Nephron progenitor cell (in vitro differentiated cells): ENCODE data around the gene TTLL1.
A peak's percentile ranks its signal among the peaks of the same experiment; 100 is the strongest.

Experiments
- DNase-seq: peaks from one replicate; pipeline ENCODE4 v3.0.0; 2021
- H3K27ac Mint-ChIP-seq: 2 replicates; pipeline ENCODE4 v1.8.0; 2021; ENCODE audit warnings: mild to moderate bottlenecking, moderate library complexity, mixed read lengths
- H3K27me3 Mint-ChIP-seq: 2 replicates; pipeline ENCODE4 v1.8.0; 2021; ENCODE audit warnings: mild to moderate bottlenecking, low read depth, mixed read lengths; ENCODE audit not compliant: poor library complexity
- H3K36me3 Mint-ChIP-seq: 2 replicates; pipeline ENCODE4 v1.8.0; 2021; ENCODE audit warnings: low read depth, mixed read lengths
- H3K4me1 Mint-ChIP-seq: 2 replicates; pipeline ENCODE4 v1.8.0; 2021; ENCODE audit warnings: mixed read lengths
- H3K4me3 Mint-ChIP-seq: 2 replicates; pipeline ENCODE4 v1.8.0; 2021; ENCODE audit warnings: mild to moderate bottlenecking, moderate library complexity, mixed read lengths
- H3K9me3 Mint-ChIP-seq: 2 replicates; pipeline ENCODE4 v1.8.0; 2021; ENCODE audit warnings: mild to moderate bottlenecking, moderate library complexity, mixed read lengths
- CTCF ChIP-seq: fragments of 200-600 bp; sonication (generic); IDR thresholded peaks from 2 replicates; pipeline ENCODE4 v1.5.0; 2021; ENCODE audit warnings: antibody characterized with exemption

TTLL1 gene

GRCh38 chr22:43013355-43014315, 75.6 kb downstream of the TTLL1 start:
- H3K27ac Mint-ChIP-seq = peak overlapping the region; percentile 95
- peaks cover 50% of the 10 kb centered on the region for H3K4me1 Mint-ChIP-seq
- no peaks in the 10 kb centered on the region for H3K9me3 Mint-ChIP-seq
- H3K27me3 Mint-ChIP-seq = peaks cover 19% of the 10 kb centered on the region
- H3K4me3 Mint-ChIP-seq = peak overlapping the region; percentile 98
- no peak for TF ChIP-seq CTCF
- no peak for DNase-seq
- peaks cover 6% of the 10 kb centered on the region for H3K36me3 Mint-ChIP-seq

- H3K4me1 Mint-ChIP-seq = peaks cover 45% of the 10 kb centered on the region
- H3K4me3 Mint-ChIP-seq = no peak overlapping the region
- no peak for TF ChIP-seq CTCF
- DNase-seq = no peak
- H3K36me3 Mint-ChIP-seq = peaks cover under 1% of the 10 kb centered on the region
- no peak overlapping the region for H3K27ac Mint-ChIP-seq
- H3K9me3 Mint-ChIP-seq = no peaks in the 10 kb centered on the region
- H3K27me3 Mint-ChIP-seq = peaks cover 14% of the 10 kb centered on the region
Observed at GRCh38 chr22:43012390-43012789, 76.8 kb downstream of the TTLL1 start.

- Mint-ChIP-seq H3K27ac (no peak overlapping the region), H3K36me3 (no peaks in the 10 kb centered on the region), H3K9me3 (no peaks in the 10 kb centered on the region), H3K4me1 (peaks cover 52% of the 10 kb centered on the region), H3K27me3 (peaks cover 10% of the 10 kb centered on the region), H3K4me3 (no peak overlapping the region)
- no peak for DNase-seq
- no peak for TF ChIP-seq CTCF
Observed at GRCh38 chr22:43011079-43011478, 78.1 kb downstream of the TTLL1 start.

GRCh38 chr22:43009444-43009843, 79.7 kb downstream of the TTLL1 start:
- no peak for DNase-seq
- H3K36me3 Mint-ChIP-seq = no peaks in the 10 kb centered on the region
- no peak overlapping the region for H3K4me3 Mint-ChIP-seq
- peaks cover 59% of the 10 kb centered on the region for H3K4me1 Mint-ChIP-seq
- H3K9me3 Mint-ChIP-seq = no peaks in the 10 kb centered on the region
- no peak overlapping the region for H3K27ac Mint-ChIP-seq
- H3K27me3 Mint-ChIP-seq = no peaks in the 10 kb centered on the region
- TF ChIP-seq CTCF = no peak

GRCh38 chr22:43008921-43009320, 80.3 kb downstream of the TTLL1 start:
- Mint-ChIP-seq H3K27me3 (no peaks in the 10 kb centered on the region), H3K27ac (no peak overlapping the region), H3K4me3 (no peak overlapping the region), H3K36me3 (peaks cover 2% of the 10 kb centered on the region), H3K4me1 (peaks cover 61% of the 10 kb centered on the region), H3K9me3 (no peaks in the 10 kb centered on the region)
- TF ChIP-seq CTCF = no peak
- no peak for DNase-seq

GRCh38 chr22:43008509-43008908, 80.7 kb downstream of the TTLL1 start:
- H3K9me3 Mint-ChIP-seq = peaks cover 3% of the 10 kb centered on the region
- H3K27ac Mint-ChIP-seq = no peak overlapping the region
- H3K27me3 Mint-ChIP-seq = no peaks in the 10 kb centered on the region
- no peak for DNase-seq
- peaks cover 61% of the 10 kb centered on the region for H3K4me1 Mint-ChIP-seq
- peaks cover 6% of the 10 kb centered on the region for H3K36me3 Mint-ChIP-seq
- no peak for TF ChIP-seq CTCF
- H3K4me3 Mint-ChIP-seq = no peak overlapping the region
